Hepatocyte (in vitro differentiated cells): ENCODE results near the gene KCNH6. TPM values are rescaled to one million over a fixed set of nuclear protein-coding genes. Genes with fewer than 3 reads are reported as not detected.

ENCODE experiments used
- DNase-seq: peaks from one replicate; pipeline ENCODE4 v3.0.0-alpha.2; 2016; ENCODE audit warnings: low spot score
- H2AFZ ChIP-seq: fragments of 200-600 bp; sonication (generic); 2 replicates; pipeline ENCODE4 v1.6.0; 2016; ENCODE audit warnings: antibody characterized with exemption, mild to moderate bottlenecking
- H3K27ac ChIP-seq: fragments of 200-600 bp; sonication (generic); 2 replicates; pipeline ENCODE4 v1.5.1; 2016; ENCODE audit warnings: mild to moderate bottlenecking
- H3K27me3 ChIP-seq: fragments of 200-600 bp; sonication (generic); 2 replicates; pipeline ENCODE4 v1.6.1; 2016
- H3K36me3 ChIP-seq: fragments of 200-600 bp; sonication (generic); replicated peaks from 2 replicates; pipeline ENCODE4 v1.5.1; 2016; ENCODE audit warnings: low read depth; ENCODE audit not compliant: insufficient read depth
- H3K4me1 ChIP-seq: fragments of 200-600 bp; sonication (generic); 2 replicates; pipeline ENCODE4 v1.5.1; 2016; ENCODE audit warnings: mild to moderate bottlenecking, moderate library complexity; ENCODE audit not compliant: insufficient read depth
- H3K4me2 ChIP-seq: fragments of 200-600 bp; sonication (generic); 2 replicates; pipeline ENCODE4 v1.6.0; 2016
- H3K4me3 ChIP-seq: fragments of 200-600 bp; sonication (generic); 2 replicates; pipeline ENCODE4 v1.5.1; 2016; ENCODE audit warnings: mild to moderate bottlenecking
- H3K79me2 ChIP-seq: fragments of 200-600 bp; sonication (generic); 2 replicates; pipeline ENCODE4 v1.6.0; 2017; ENCODE audit warnings: mild to moderate bottlenecking
- H3K9me2 ChIP-seq: fragments of 200-600 bp; sonication (generic); replicated peaks from 2 replicates; pipeline ENCODE4 v1.6.0; 2017; ENCODE audit warnings: mild to moderate bottlenecking; ENCODE audit not compliant: insufficient read depth
- H3K9me3 ChIP-seq: fragments of 200-600 bp; sonication (generic); 2 replicates; pipeline ENCODE4 v1.5.1; 2016; ENCODE audit warnings: low read depth, mild to moderate bottlenecking
- H4K20me1 ChIP-seq: fragments of 200-600 bp; sonication (generic); 2 replicates; pipeline ENCODE4 v1.6.0; 2016; ENCODE audit warnings: mild to moderate bottlenecking; ENCODE audit not compliant: insufficient read depth, poor library complexity, severe bottlenecking
- CTCF ChIP-seq: fragments of 200-600 bp; sonication (generic); IDR thresholded peaks from 2 replicates; pipeline ENCODE4 v1.5.1; 2016; ENCODE audit warnings: antibody characterized with exemption, mild to moderate bottlenecking; ENCODE audit not compliant: poor library complexity
- EZH2 ChIP-seq: fragments of 200-600 bp; sonication (generic); IDR thresholded peaks from 2 replicates; pipeline ENCODE4 v1.6.1; 2016; ENCODE audit warnings: antibody characterized with exemption, mild to moderate bottlenecking, borderline replicate concordance
- EZH2phosphoT487 ChIP-seq: fragments of 200-600 bp; sonication (generic); IDR thresholded peaks from one replicate; pipeline ENCODE4 v1.6.1; 2018; ENCODE audit warnings: antibody characterized with exemption, mild to moderate bottlenecking, low read depth, moderate library complexity; ENCODE audit not compliant: unreplicated experiment, severe bottlenecking
- WGBS: methylation state at CpG from one replicate; pipeline ENCODE4 v1.1.6; 2016; ENCODE audit warnings: low lambda C conversion rate; ENCODE audit errors: missing lambda C conversion rate; 5-methylcytosine and 5-hydroxymethylcytosine counted together
- polyA plus RNA-seq: library from polyadenylated mRNA; unstranded; fragments of >200 nt; fragmentation: Nextera tagmentation; extraction: Ambion mirVana; gene quantifications from 2 replicates; pipeline ENCODE4 v1.2.1, GENCODE V29; 2016
- total RNA-seq: library from RNA; depleted of rRNA; stranded (reverse); fragments of >200 nt; gene quantifications from 2 replicates; pipeline ENCODE4 v1.2.3, GENCODE V29; 2014

KCNH6 gene
- total and polyA plus RNA-seq, 2 experiments from 2014 or later = 0.33 TPM; not detected in 1

- H2AFZ ChIP-seq = no peak overlapping the region
- WGBS = 72% methylated on average over 10 of the region's 10 CpGs
These were observed 32.8 kb upstream of the KCNH6 start for GRCh38 chr17:63490329-63490728.

GRCh38 chr17:63490858-63491400, 32.2 kb upstream of the KCNH6 start:
- H3K27ac ChIP-seq = no peak overlapping the region
- H3K36me3 ChIP-seq = no peaks in the 10 kb centered on the region
- H3K27me3 ChIP-seq = no peaks in the 10 kb centered on the region
- no peaks in the 10 kb centered on the region for H3K4me1 ChIP-seq
- no peaks in the 10 kb centered on the region for H3K79me2 ChIP-seq
- no peak overlapping the region for H3K4me2 ChIP-seq
- no peaks in the 10 kb centered on the region for H3K9me2 ChIP-seq
- H2AFZ ChIP-seq = no peak overlapping the region
- no peaks in the 10 kb centered on the region for H4K20me1 ChIP-seq
- WGBS = 92% methylated on average over 22 of the region's 22 CpGs
- no peaks in the 10 kb centered on the region for H3K9me3 ChIP-seq
- H3K4me3 ChIP-seq = no peak overlapping the region
- DNase-seq = no peak
- TF ChIP-seq CTCF = no peak
- TF ChIP-seq EZH2 = no peak
- no peak for TF ChIP-seq EZH2phosphoT487

More at GRCh38 chr17:63490329-63490728, 32.8 kb upstream of the KCNH6 start:
- Histone ChIP-seq H3K9me2 (no peaks in the 10 kb centered on the region), H3K4me2 (no peak overlapping the region), H3K27ac (no peak overlapping the region), H3K27me3 (no peaks in the 10 kb centered on the region), H3K79me2 (no peaks in the 10 kb centered on the region), H3K4me3 (no peak overlapping the region), H3K9me3 (no peaks in the 10 kb centered on the region), H3K4me1 (no peaks in the 10 kb centered on the region), H4K20me1 (no peaks in the 10 kb centered on the region), H3K36me3 (no peaks in the 10 kb centered on the region)
- no peak for TF ChIP-seq CTCF
- no peak for DNase-seq

- Histone ChIP-seq H4K20me1 (no peaks in the 10 kb centered on the region), H3K27ac (no peak overlapping the region), H2AFZ (no peak overlapping the region), H3K9me3 (no peaks in the 10 kb centered on the region), H3K4me2 (no peak overlapping the region), H3K4me1 (no peaks in the 10 kb centered on the region), H3K4me3 (no peak overlapping the region), H3K36me3 (no peaks in the 10 kb centered on the region), H3K9me2 (no peaks in the 10 kb centered on the region), H3K79me2 (no peaks in the 10 kb centered on the region), H3K27me3 (no peaks in the 10 kb centered on the region)
- TF ChIP-seq EZH2phosphoT487 = no peak
- no peak for TF ChIP-seq CTCF
- TF ChIP-seq EZH2 = no peak
- whole genome bisulfite sequencing = 93% methylated on average over 8 of the region's 8 CpGs
- no peak for DNase-seq
These were observed 31.7 kb upstream of the KCNH6 start for GRCh38 chr17:63491413-63491812.
